GM12878 (cell line): ENCODE data around the gene MICAL3. TPM values are rescaled to one million over a fixed set of nuclear protein-coding genes. Genes with fewer than 3 reads are reported as not detected.
A peak's percentile ranks its signal among the peaks of the same experiment; 100 is the strongest.

Experiments
- ATAC-seq: fragments of 200-7000 bp; cut with Tn5 transposase; 3 replicates; pipeline ENCODE4 v1.9.1; 2020; ENCODE audit warnings: mild to moderate bottlenecking, moderate library complexity
- BruUV-seq: library from RNA; stranded (reverse); fragments of 400-500 nt; replicated peaks from 2 replicates; lab custom pipeline; 2021; lab: Mats Ljungman, UMichigan
- CTCF ChIA-PET: fragments of 300-600 bp; sonication (Branson Sonifier 250); formaldehyde crosslinking; extraction: SDS; loops from one replicate; lab custom pipeline; 2021; ENCODE audit warnings: inconsistent platforms; lab: Yijun Ruan, JAX
- POLR2A ChIA-PET: fragments of 350-600 bp; formaldehyde crosslinking; extraction: SDS; loops from one replicate; lab custom pipeline; 2021; ENCODE audit warnings: inconsistent platforms; lab: Charles Lee
- RAD21 ChIA-PET: fragments of 300-600 bp; sonication (Branson Sonifier 250); formaldehyde crosslinking; loops from one replicate; lab custom pipeline; 2023; ENCODE audit warnings: antibody characterized with exemption; ENCODE audit not compliant: unreplicated experiment; lab: Charles Lee
- SMC1A ChIA-PET: fragments of 300-600 bp; sonication (Branson Sonifier 250); formaldehyde crosslinking; loops from one replicate; lab custom pipeline; 2023; ENCODE audit not compliant: unreplicated experiment, uncharacterized antibody; lab: Charles Lee
- DNase-seq: peaks from one replicate; pipeline ENCODE4 v3.0.0-alpha.2; 2011; ENCODE audit warnings: low read depth, low spot score
- FAIRE-seq: peaks from 3 replicates; lab custom pipeline; 2011; peaks lifted over from hg19 to GRCh38; lab: Jason Lieb, UNC
- H2AFZ ChIP-seq: 2 replicates; pipeline ENCODE4 v1.6.0; 2011; ENCODE audit warnings: low read depth, low read length, control low read depth; ENCODE audit not compliant: control insufficient read depth
- H3K27ac ChIP-seq: 2 replicates; pipeline ENCODE4 v1.5.1; 2011; ENCODE audit warnings: control low read depth; ENCODE audit not compliant: control insufficient read depth, insufficient read depth
- H3K27me3 ChIP-seq, 2 experiments: replicated peaks in 1 of 2; 2 replicates each; pipeline versions ENCODE4 v1.6.0 to v1.6.1; 2011; ENCODE audit warnings: low read length in 1 of 2; ENCODE audit not compliant: control insufficient read depth in 2 of 2, insufficient read depth in 2 of 2
- H3K36me3 ChIP-seq, 2 experiments: 2 replicates each; pipeline ENCODE4 v1.5.1; 2011; ENCODE audit warnings: low read length in 1 of 2; ENCODE audit not compliant: control insufficient read depth in 2 of 2, insufficient read depth in 2 of 2
- H3K4me1 ChIP-seq: 2 replicates; pipeline ENCODE4 v1.6.1; 2011; ENCODE audit warnings: mild to moderate bottlenecking, low read length, moderate library complexity, mixed read lengths; ENCODE audit not compliant: control insufficient read depth, insufficient read depth
- H3K4me2 ChIP-seq: 2 replicates; pipeline ENCODE4 v1.6.0; 2011; ENCODE audit warnings: control low read depth; ENCODE audit not compliant: control insufficient read depth, insufficient read depth
- H3K4me3 ChIP-seq: fragments of 200-600 bp; sonication (generic); 2 replicates; pipeline ENCODE4 v1.5.1; 2016
- H3K79me2 ChIP-seq: 2 replicates; pipeline ENCODE4 v1.6.0; 2011; ENCODE audit warnings: low read length; ENCODE audit not compliant: control insufficient read depth, insufficient read depth
- H3K9ac ChIP-seq: 2 replicates; pipeline ENCODE4 v1.8.0; 2011; ENCODE audit warnings: low read length, control low read depth, mixed read lengths; ENCODE audit not compliant: control insufficient read depth, insufficient read depth
- H3K9me3 ChIP-seq: replicated peaks from 3 replicates; pipeline ENCODE4 v1.5.1; 2011; ENCODE audit warnings: mild to moderate bottlenecking, low read length; ENCODE audit not compliant: control insufficient read depth, insufficient read depth
- H4K20me1 ChIP-seq: 2 replicates; pipeline ENCODE4 v1.6.0; 2011; ENCODE audit not compliant: control insufficient read depth, insufficient read depth
- HDGF ChIP-seq: fragments of 450-650 bp; IDR thresholded peaks from 2 replicates; pipeline ENCODE4 v1.6.1; 2016; ENCODE audit warnings: antibody characterized with exemption
- IKZF1 ChIP-seq: fragments of 450-650 bp; conservative IDR thresholded peaks from 2 replicates; pipeline ENCODE4 v1.6.1; 2017; ENCODE audit warnings: antibody characterized with exemption, mild to moderate bottlenecking
- IKZF2 ChIP-seq, 2 experiments: fragments of 450-650 bp; IDR thresholded peaks; 2 replicates each; pipeline ENCODE4 v1.6.1; 2017; ENCODE audit warnings: mild to moderate bottlenecking in 2 of 2, moderate library complexity in 2 of 2
- MEF2B ChIP-seq: fragments of 450-650 bp; IDR thresholded peaks from 2 replicates; pipeline ENCODE4 v1.6.1; 2018; ENCODE audit warnings: mild to moderate bottlenecking, moderate library complexity; ENCODE audit not compliant: partially characterized antibody, poor library complexity, severe bottlenecking
- POLR2A ChIP-seq: IDR thresholded peaks from 2 replicates; pipeline ENCODE4 v1.6.1; 2011; ENCODE audit warnings: low read depth, mild to moderate bottlenecking, low read length
- WGBS: methylation state at CpG from one replicate; pipeline ENCODE4 v1.1.6; 2016; ENCODE audit warnings: low lambda C conversion rate; ENCODE audit not compliant: insufficient replicate concordance, insufficient coverage; ENCODE audit errors: missing lambda C conversion rate; 5-methylcytosine and 5-hydroxymethylcytosine counted together
- in situ Hi-C: fragments of 300-500 bp; cut with MboI; formaldehyde crosslinking; loops from 9 replicates; pipeline ENCODE4 v1.14.3; 2018; ENCODE audit warnings: mixed read lengths
- intact Hi-C: fragments of 100-400 bp; cut with micrococcal nuclease; formaldehyde crosslinking; loops from one replicate; pipeline ENCODE4 v1.14.2; 2022; ENCODE audit not compliant: unreplicated experiment
- polyA plus RNA-seq, 11 experiments: library from polyadenylated mRNA; depleted of rRNA in 4 of 11; unstranded in 6 of 11; stranded (reverse) in 5 of 11; fragments of >200 nt; fragmentation: Nextera tagmentation in 4 of 11; fragmentation: Illumina TruSeq in 1 of 11; extraction: Ambion mirVana in 4 of 11; extraction: Trizol in 1 of 11; gene quantifications; 1 replicate in 1 of 11; 2 replicates in 10 of 11; pipeline versions ENCODE4 v1.2.1 to v1.2.3, GENCODE V29; 2011 to 2016; ENCODE audit warnings: inconsistent platforms in 2 of 11, missing spikeins in 2 of 11, low read depth in 1 of 11
- total RNA-seq, 4 experiments: library from RNA; depleted of rRNA in 3 of 4; stranded (reverse); fragments of >200 nt in 3 of 4; fragmentation: Illumina TruSeq in 1 of 4; extraction: Trizol in 1 of 4; gene quantifications; 2 replicates each; pipeline versions ENCODE4 v1.2.1 to v1.2.3, GENCODE V29; 2013 to 2021
- TF ChIP-seq, protein P1 (sequence below): fragments of 450-650 bp; IDR thresholded peaks from 2 replicates; pipeline ENCODE4 v1.6.1; 2017; ENCODE audit warnings: mild to moderate bottlenecking, moderate library complexity
- TF ChIP-seq, protein P2 (sequence below): fragments of 450-650 bp; formaldehyde crosslinking; IDR thresholded peaks from 2 replicates; pipeline ENCODE4 v1.4.0; 2022; ENCODE audit warnings: mild to moderate bottlenecking, moderate library complexity

The MICAL3 gene
- total and polyA plus RNA-seq, 10 of the 15 experiments (the other 5 are each of a cell fraction or from before 2014, with no cell fraction given), result 2.6 to 92.2 (median 24.0) TPM

DNA sequence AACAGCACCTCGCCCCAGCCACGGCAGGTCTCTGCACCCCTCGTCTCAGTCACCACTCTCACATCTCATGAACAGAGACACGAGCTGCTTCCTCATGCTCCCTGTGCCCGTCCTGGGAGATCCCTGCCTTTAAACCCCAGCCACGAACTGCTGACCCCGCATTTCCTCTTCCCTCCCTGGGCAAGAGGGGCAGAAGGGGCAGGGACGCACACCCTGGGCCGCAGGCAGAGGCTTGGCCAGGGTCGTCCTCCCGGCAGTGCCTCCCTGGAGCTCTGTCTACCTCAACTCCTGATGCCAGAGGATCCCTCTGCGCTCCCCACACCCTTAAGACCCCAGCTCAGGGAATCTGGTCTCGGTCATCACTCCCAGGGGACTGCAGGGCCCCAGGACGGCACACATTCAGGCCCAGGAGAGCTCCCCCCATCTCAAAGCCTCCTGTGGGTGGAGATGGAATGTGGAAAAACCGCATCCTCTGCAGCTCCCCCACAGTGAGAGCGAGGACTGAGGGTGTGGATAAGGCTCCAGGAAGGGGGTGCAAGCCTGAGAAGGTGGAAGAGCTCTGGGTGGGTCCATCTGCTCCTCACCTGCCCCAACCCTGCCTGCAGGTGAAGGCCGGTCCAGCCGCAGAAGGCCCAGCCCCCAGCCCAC is 251.3 kb downstream of the MICAL3 start:
- intact Hi-C loops (loop anchor here (10.0 kb wide), 1 partner anchor 222 kb away; no protein-coding TSS in a partner anchor), in situ Hi-C loops (no loop called here)
- TF ChIP-seq, protein P1, sequence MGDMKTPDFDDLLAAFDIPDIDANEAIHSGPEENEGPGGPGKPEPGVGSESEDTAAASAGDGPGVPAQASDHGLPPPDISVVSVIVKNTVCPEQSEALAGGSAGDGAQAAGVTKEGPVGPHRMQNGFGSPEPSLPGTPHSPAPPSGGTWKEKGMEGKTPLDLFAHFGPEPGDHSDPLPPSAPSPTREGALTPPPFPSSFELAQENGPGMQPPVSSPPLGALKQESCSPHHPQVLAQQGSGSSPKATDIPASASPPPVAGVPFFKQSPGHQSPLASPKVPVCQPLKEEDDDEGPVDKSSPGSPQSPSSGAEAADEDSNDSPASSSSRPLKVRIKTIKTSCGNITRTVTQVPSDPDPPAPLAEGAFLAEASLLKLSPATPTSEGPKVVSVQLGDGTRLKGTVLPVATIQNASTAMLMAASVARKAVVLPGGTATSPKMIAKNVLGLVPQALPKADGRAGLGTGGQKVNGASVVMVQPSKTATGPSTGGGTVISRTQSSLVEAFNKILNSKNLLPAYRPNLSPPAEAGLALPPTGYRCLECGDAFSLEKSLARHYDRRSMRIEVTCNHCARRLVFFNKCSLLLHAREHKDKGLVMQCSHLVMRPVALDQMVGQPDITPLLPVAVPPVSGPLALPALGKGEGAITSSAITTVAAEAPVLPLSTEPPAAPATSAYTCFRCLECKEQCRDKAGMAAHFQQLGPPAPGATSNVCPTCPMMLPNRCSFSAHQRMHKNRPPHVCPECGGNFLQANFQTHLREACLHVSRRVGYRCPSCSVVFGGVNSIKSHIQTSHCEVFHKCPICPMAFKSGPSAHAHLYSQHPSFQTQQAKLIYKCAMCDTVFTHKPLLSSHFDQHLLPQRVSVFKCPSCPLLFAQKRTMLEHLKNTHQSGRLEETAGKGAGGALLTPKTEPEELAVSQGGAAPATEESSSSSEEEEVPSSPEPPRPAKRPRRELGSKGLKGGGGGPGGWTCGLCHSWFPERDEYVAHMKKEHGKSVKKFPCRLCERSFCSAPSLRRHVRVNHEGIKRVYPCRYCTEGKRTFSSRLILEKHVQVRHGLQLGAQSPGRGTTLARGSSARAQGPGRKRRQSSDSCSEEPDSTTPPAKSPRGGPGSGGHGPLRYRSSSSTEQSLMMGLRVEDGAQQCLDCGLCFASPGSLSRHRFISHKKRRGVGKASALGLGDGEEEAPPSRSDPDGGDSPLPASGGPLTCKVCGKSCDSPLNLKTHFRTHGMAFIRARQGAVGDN, result no peak
- TF ChIP-seq IKZF1 (peak; percentile 49; the same call in 1 of the 2 replicates), IKZF2 (IDR thresholded peaks at IDR 0.05) (peak in 1 of 2 experiments; percentile 21; a peak in 2 of 4 replicates), HDGF (peak; percentile 26; the same call in 1 of the 2 replicates), MEF2B (peak; percentile 44), POLR2A (peak; percentile 40; the same call in 1 of the 2 replicates)
- TF ChIP-seq, protein P2, sequence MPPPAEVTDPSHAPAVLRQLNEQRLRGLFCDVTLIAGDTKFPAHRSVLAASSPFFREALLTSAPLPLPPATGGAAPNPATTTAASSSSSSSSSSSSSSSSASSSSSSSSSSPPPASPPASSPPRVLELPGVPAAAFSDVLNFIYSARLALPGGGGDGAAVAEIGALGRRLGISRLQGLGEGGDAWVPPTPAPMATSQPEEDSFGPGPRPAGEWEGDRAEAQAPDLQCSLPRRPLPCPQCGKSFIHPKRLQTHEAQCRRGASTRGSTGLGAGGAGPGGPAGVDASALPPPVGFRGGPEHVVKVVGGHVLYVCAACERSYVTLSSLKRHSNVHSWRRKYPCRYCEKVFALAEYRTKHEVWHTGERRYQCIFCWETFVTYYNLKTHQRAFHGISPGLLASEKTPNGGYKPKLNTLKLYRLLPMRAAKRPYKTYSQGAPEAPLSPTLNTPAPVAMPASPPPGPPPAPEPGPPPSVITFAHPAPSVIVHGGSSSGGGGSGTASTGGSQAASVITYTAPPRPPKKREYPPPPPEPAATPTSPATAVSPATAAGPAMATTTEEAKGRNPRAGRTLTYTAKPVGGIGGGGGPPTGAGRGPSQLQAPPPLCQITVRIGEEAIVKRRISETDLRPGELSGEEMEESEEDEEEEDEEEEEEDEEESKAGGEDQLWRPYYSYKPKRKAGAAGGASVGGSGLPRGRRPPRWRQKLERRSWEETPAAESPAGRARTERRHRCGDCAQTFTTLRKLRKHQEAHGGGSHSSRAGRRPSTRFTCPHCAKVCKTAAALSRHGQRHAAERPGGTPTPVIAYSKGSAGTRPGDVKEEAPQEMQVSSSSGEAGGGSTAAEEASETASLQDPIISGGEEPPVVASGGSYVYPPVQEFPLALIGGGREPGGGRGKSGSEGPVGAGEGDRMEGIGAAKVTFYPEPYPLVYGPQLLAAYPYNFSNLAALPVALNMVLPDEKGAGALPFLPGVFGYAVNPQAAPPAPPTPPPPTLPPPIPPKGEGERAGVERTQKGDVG (CRISPR knock-in tag), result no peak
- ChIA-PET RAD21 (interaction anchor here (0.6 to 6.1 kb wide), 16 partner anchors 8 to 1923 kb away, joined by 3 to 29 read pairs (median 3); no protein-coding TSS in a partner anchor), CTCF (interaction anchor here (0.6 to 5.1 kb wide), 11 partner anchors 12 to 332 kb away, joined by 3 to 47 read pairs (median 6); no protein-coding TSS in a partner anchor), SMC1A (interaction anchor here (1.1 to 2.6 kb wide), 6 partner anchors 8 to 27 kb away, joined by 3 to 10 read pairs (median 4); no protein-coding TSS in a partner anchor), POLR2A (interaction anchor here (0.6 to 3.6 kb wide), 4 partner anchors 9 to 109 kb away, joined by 3 to 32 read pairs (median 6); no protein-coding TSS in a partner anchor)
- 5% methylated on average over 18 of the region's 18 CpGs for WGBS
- Histone ChIP-seq H3K27ac (peak overlapping the region; percentile 69), H3K9me3 (no peaks in the 10 kb centered on the region), H3K4me3 (peak overlapping the region; percentile 83), H4K20me1 (peaks cover 12% of the 10 kb centered on the region; the same call in 1 of the 2 replicates), H2AFZ (no peak overlapping the region), H3K4me1 (peaks cover 46% of the 10 kb centered on the region), H3K27me3 (no peaks in the 10 kb centered on the region), H3K4me2 (peak overlapping the region; percentile 70), H3K9ac (peak overlapping the region; percentile 84), H3K36me3 (peaks cover 0 to 6% of the 10 kb centered on the region in 2 experiments; a peak in 2 of 4 replicates), H3K79me2 (peaks cover 62% of the 10 kb centered on the region)
- DNase-seq (no peak), FAIRE-seq (no peak), ATAC-seq (peak; percentile 13)
- no TSS peak for BruUV-seq
